Skin of body (tissue), 2 donors: ENCODE results near the gene TMEM45A. TPM values are rescaled to one million over a fixed set of nuclear protein-coding genes. Genes with fewer than 3 reads are reported as not detected.

ENCODE experiments used
- DNase-seq: peaks from one replicate; lab custom pipeline; 2025; lab: John Stamatoyannopoulos, UW
- total RNA-seq: library from RNA; depleted of rRNA; stranded (reverse); fragments of >200 nt; gene quantifications from one replicate; pipeline ENCODE4 v1.2.3, GENCODE V29; 2014

TMEM45A gene
- total RNA-seq, 1 donor from 2014 or later, result 335 TPM

- no peak for DNase-seq
These were observed 118.8 kb downstream of the TMEM45A start for GRCh38 chr3:100611221-100611620.

GRCh38 chr3:100613721-100614390 is 121.4 kb downstream of the TMEM45A start:
- DNase-seq, result no peak

- DNase-seq, result no peak
These were observed 122.5 kb downstream of the TMEM45A start for GRCh38 chr3:100614941-100615340.

- DNase-seq, result no peak
These were observed 123.3 kb downstream of the TMEM45A start for GRCh38 chr3:100615684-100616083.

- DNase-seq, result no peak
These were observed 128.8 kb downstream of the TMEM45A start for GRCh38 chr3:100621251-100621650.

Other genes starting within 250 kb of the TMEM45A start
- gene TBC1D23, start 231.6 kb upstream of the TMEM45A start, total RNA-seq, result 59.4 TPM
- 17.2 TPM for gene NIT2, start 157.9 kb upstream of the TMEM45A start, total RNA-seq
- gene TOMM70, start 91.5 kb upstream of the TMEM45A start, total RNA-seq, result 49.2 TPM
- gene LNP1, start 91.1 kb upstream of the TMEM45A start, total RNA-seq, result 3.4 TPM
- 0.10 TPM for gene ADGRG7, start 117.0 kb downstream of the TMEM45A start, total RNA-seq
- gene TFG, start 216.9 kb downstream of the TMEM45A start, total RNA-seq, result 76.0 TPM